NCI-H2196 (cell line): ENCODE measurements around the gene TSHZ2.

Experiments
- DNase-seq: peaks from one replicate; lab custom pipeline; 2025; ENCODE audit not compliant: unreplicated experiment; lab: John Stamatoyannopoulos, UW

Gene TSHZ2

GRCh38 chr20:53055367-53056067 lies 83.4 kb downstream of the TSHZ2 start:
- no peak for DNase-seq

GRCh38 chr20:53057579-53057978 lies 85.4 kb downstream of the TSHZ2 start:
- DNase-seq = no peak

GRCh38 chr20:53059848-53060247 lies 87.7 kb downstream of the TSHZ2 start:
- DNase-seq = no peak

DNA sequence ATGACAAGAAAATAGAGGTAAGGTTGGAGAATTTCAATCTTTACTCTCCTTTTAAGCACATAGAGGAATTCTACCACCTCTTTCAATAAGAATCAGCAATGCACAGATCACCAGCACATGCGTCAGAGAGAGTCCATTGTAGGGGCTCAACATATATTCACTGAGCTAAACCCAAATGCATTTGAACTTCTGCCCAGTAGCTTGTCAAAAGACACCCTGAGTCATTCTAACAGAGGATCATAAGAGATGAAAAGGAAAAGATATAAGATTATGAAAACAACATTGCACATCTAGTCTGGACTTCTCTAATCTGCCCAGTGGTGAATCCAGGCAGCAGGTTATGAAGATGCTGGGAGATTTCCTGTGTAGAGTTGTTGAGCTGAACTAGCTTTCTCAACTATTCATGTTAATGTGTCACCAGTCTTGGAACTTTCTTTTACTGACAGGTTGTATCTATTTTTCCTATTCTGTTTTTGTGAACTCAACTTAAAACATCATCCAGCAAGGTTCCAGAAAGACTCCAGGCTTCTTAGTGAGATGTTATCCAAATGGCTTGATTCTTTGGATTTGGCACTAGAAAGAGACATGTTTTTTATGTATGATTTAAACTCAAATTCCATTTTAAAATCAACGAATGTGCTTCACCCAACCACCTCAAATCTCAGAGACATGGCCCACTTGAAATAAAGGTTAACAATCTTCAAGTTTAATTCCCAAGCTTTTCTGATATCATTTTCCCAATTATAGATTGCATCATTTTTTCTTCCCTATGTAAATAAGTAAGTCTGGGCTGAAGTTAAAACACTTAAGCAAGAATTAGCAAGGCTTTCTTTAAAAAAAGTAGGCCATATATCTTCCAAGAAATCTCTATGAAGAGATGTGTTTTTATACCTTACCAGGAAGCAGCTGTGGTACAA lies 89.3 kb downstream of the TSHZ2 start:
- DNase-seq = no peak

GRCh38 chr20:53064935-53065334 lies 92.8 kb downstream of the TSHZ2 start:
- DNase-seq = no peak

DNA sequence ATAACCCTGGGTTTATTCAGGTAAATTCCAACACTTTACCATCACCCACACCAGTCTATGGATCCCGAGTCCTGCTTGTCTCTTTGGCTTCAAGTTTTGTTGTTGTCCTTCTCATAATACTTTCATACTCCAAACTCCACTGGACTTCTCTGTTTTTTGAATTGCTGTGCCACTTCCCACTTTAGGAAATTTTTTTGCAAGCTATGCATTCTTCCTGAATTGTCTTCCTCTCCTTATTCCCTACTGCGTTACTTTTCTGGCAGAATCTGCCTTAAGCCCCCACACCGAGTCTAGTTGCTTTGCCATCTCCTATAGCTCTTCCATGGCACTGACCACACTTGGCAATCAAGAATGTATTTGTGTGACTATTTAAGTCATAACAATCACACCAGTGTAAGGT lies 96.1 kb downstream of the TSHZ2 start:
- no peak for DNase-seq

GRCh38 chr20:53069132-53069531 lies 97.0 kb downstream of the TSHZ2 start:
- no peak for DNase-seq

GRCh38 chr20:53070224-53070623 lies 98.1 kb downstream of the TSHZ2 start:
- DNase-seq = no peak

DNA sequence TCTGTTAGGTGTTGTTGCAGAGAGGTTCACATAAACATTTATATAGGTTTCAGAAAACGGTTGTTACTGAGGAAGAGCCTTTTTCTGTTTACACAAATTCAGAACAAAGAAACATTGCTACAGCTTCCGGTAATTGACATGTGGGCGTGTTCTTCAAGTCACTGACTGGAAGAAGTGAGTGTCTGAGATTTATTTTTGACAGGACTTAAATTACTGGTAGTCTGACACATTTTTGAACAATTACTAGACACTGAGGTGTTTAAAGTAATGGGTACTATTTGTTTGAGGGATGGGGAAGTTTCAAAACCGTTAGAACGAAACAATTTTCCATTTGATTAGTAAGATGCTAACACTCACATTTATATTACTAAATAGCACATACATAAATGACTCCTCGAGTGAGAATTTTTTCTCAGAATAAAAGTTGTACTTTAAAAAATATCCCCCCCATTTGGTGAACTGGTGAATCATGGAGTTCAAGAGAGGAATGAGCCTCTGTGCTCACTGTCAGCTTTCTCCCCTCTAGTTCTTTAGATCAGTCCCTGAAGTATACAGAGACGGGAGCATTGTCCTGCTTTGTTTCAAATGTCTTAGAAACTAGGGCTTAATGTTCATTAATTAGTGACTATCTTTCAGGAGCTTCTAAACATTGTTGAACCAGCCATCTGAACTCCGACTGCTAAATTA lies 98.7 kb downstream of the TSHZ2 start:
- DNase-seq = no peak

DNA sequence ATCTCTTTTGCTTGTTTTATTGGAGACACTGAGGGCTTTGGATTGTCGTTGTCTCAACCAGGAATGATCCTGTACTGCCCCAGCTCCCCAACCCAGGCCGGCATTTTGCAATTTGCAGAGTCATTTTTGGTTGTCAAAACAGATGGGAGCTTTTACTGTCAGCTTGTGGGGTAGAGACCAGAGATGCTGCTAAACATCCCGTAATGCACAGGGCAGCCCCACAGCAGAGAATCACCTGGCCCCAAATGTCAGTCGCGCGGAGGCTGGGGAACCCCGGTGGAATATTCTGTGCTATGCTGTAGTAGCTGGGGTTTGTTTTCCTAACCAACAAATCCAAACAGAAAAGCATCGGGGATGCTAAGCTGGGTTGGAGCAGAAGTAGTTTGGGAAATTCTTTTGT lies 99.7 kb downstream of the TSHZ2 start:
- DNase-seq = no peak

GRCh38 chr20:53072923-53073579 lies 100.9 kb downstream of the TSHZ2 start:
- no peak for DNase-seq

DNA sequence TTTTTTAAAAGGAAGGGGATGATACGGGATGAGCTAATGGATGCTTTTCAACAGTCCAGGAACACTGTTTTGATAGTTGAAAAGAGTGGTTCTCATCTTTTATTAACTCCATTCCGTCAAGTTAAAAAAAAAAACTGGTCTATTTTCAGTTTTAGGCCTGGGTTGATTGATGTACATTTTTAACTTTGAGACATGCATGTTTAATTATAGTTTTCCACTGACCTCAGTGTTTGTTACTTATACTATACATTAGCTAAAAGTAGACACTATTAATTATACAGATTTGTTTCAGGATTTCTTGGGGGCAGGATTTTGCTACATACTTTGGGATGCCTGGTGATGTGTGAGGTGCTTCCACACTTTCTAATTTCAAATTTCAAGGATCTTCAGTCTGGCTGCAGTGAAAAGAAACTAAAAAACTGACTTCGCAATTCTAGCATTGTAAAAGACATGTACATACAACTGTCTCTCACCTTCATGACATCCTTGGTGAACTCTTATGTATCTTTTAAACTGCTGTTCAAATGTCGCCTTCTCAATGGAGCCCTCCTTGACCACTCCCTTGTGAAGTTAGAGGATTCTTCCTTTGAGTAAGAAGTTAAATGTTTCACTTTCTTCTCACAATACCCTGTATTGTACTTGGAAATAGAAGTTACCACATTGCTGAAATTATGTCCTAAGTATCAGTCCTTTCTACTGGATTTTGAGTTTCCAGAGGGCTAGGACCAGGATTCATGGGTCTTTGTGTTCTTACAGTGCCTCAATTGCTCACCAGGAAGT lies 101.7 kb downstream of the TSHZ2 start:
- no peak for DNase-seq

GRCh38 chr20:53074811-53075314 lies 102.7 kb downstream of the TSHZ2 start:
- DNase-seq = no peak

- no peak for DNase-seq
These were observed 104.5 kb downstream of the TSHZ2 start for GRCh38 chr20:53076668-53077067.

GRCh38 chr20:53077373-53078205 lies 105.4 kb downstream of the TSHZ2 start:
- DNase-seq = peak; percentile 65

GRCh38 chr20:53078761-53079160 lies 106.6 kb downstream of the TSHZ2 start:
- no peak for DNase-seq

DNA sequence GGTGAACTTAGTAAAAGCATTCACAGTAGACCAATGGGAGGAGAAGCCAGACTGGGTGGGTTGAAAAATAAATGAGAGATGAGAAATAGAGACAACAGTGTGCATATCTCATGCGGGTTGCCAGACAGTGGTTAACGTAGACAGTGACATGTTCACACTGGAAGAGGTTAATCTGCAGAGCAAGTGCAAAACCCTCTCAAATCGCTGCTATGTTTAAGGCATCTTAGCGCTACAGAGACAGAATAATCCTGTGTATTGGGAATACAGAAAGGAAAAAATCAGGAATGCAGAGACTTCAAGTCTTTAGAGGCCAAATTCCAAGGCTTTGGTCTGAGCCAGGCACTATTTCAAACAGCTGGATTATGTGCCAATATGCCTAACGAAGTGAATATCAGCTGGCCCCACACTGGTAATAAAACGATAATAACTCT lies 107.1 kb downstream of the TSHZ2 start:
- DNase-seq = no peak

DNA sequence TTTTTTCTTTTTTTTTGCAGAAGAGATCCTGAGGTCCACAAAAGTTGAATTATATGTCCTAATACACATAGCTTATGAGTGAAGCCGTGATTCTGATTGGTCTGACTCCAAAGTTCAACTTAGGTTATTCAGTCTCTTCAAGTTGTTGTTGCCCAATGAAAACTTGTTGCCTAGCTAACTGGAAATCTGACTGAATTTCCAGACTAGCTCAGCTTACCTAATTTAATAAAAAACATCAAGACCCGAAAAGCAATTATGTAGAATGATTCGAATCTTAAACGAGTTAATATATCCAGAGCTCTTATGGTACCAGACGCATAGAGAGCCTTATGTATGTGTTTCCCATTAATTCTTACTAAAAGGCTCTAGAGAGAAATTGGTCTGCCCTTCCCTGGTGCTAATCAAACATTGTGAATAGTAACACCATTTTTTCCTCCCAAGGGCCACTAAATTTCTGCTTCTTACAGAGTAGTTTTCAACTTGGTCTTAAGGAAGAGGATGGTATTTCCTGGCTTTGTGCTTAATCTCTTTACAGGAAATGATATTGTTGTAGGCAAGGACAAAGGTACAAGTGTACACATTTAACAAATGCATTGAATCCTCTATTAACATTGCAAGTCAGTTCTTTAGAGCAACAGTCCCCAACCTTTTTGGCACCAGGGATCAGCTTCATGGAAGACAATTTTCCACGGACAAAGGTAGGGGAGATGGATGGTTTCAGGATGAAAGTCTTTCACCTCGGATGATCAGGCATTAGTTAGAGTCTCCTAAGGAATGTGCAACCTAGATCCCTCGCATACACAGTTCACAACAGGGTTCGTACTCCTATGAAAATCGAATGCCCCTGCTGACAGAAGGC lies 107.9 kb downstream of the TSHZ2 start:
- no peak for DNase-seq

DNA sequence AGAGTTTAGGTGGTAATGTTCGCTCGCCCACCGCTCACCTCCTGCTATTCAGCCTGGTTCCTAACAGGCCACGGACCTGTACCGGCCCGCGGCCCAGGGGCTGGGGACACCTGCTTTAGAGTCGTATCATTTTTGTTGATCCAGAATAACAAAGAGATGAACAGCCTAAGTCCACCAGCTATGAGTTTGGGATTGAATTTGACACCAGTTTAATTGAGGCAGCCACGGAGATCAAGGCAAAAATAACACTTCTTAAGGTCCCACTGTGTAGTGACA lies 108.5 kb downstream of the TSHZ2 start:
- DNase-seq = no peak
